Upper lobe of right lung (tissue), 1 donor: Measurements from ENCODE around the gene NPAS3. TPM values are rescaled to one million over a fixed set of nuclear protein-coding genes. Genes with fewer than 3 reads are reported as not detected.

Source experiments
- ATAC-seq: fragments of 200-7000 bp; cut with Tn5 transposase; one replicate; pipeline ENCODE4 v1.9.1; 2020; ENCODE audit warnings: mild to moderate bottlenecking, moderate library complexity
- DNase-seq: peaks from one replicate; pipeline ENCODE4 v3.0.0-alpha.2; 2020
- H3K27ac ChIP-seq: fragments of 200-600 bp; one replicate; pipeline ENCODE4 v1.8.0; 2022
- H3K27me3 ChIP-seq: fragments of 200-600 bp; one replicate; pipeline ENCODE4 v1.8.0; 2022; ENCODE audit warnings: mild to moderate bottlenecking
- H3K36me3 ChIP-seq: fragments of 200-600 bp; one replicate; pipeline ENCODE4 v1.8.0; 2022
- H3K4me1 ChIP-seq: fragments of 200-600 bp; one replicate; pipeline ENCODE4 v1.8.0; 2022
- H3K4me3 ChIP-seq: fragments of 200-600 bp; one replicate; pipeline ENCODE4 v1.8.0; 2022; ENCODE audit warnings: mild to moderate bottlenecking
- H3K9me3 ChIP-seq: fragments of 200-600 bp; one replicate; pipeline ENCODE4 v1.8.0; 2022
- CTCF ChIP-seq: fragments of 200-600 bp; IDR thresholded peaks from one replicate; pipeline ENCODE4 v1.8.0; 2022; ENCODE audit warnings: antibody characterized with exemption
- intact Hi-C: fragments of 100-400 bp; cut with DNase I; formaldehyde crosslinking; loops from one replicate; pipeline ENCODE4 v1.11.0; 2022
- total RNA-seq: library from RNA; stranded (reverse); fragmentation: NEBNext Ultra II Directional; extraction: Animal tissue kit (Norgen Biotek cat#: 25700); gene quantifications from one replicate; pipeline ENCODE4 v1.2.1, GENCODE V29; 2021
- donor health status: DM: no; HTN: yes; CAD: no; lungs with severe emphysema.

NPAS3 gene
- total RNA-seq, 1 donor from 2014 or later, result 1.2 TPM

GRCh38 chr14:33790996-33791395, 852.3 kb downstream of the NPAS3 start:
- no peak for DNase-seq
- Histone ChIP-seq H3K27me3 (peaks cover 19% of the 10 kb centered on the region), H3K9me3 (no peaks in the 10 kb centered on the region), H3K4me3 (no peak overlapping the region), H3K4me1 (no peaks in the 10 kb centered on the region), H3K36me3 (no peaks in the 10 kb centered on the region), H3K27ac (no peak overlapping the region)
- intact Hi-C loops, result no loop called here
- TF ChIP-seq CTCF, result no peak
- no peak for ATAC-seq

- Histone ChIP-seq H3K4me1 (no peaks in the 10 kb centered on the region), H3K27ac (no peak overlapping the region), H3K36me3 (no peaks in the 10 kb centered on the region), H3K4me3 (no peak overlapping the region), H3K9me3 (no peaks in the 10 kb centered on the region), H3K27me3 (peaks cover 22% of the 10 kb centered on the region)
- ATAC-seq (no peak), DNase-seq (no peak)
- TF ChIP-seq CTCF, result no peak
- intact Hi-C loops, result no loop called here
Measured at GRCh38 chr14:33792009-33792719, 853.5 kb downstream of the NPAS3 start.

GRCh38 chr14:33792720-33793368, 854.2 kb downstream of the NPAS3 start:
- ATAC-seq (peak; percentile 90), DNase-seq (peak; percentile 84)
- H3K36me3 ChIP-seq, result no peaks in the 10 kb centered on the region
- TF ChIP-seq CTCF, result peak; percentile 96
- peaks cover 22% of the 10 kb centered on the region for H3K27me3 ChIP-seq
- intact Hi-C loops, result no loop called here
- H3K9me3 ChIP-seq, result no peaks in the 10 kb centered on the region
- no peak overlapping the region for H3K27ac ChIP-seq
- H3K4me1 ChIP-seq, result no peaks in the 10 kb centered on the region
- H3K4me3 ChIP-seq, result peak overlapping the region; percentile 20

- no peak overlapping the region for H3K27ac ChIP-seq
Measured at GRCh38 chr14:33793398-33794110, 854.9 kb downstream of the NPAS3 start.

GRCh38 chr14:33794791-33795305, 856.2 kb downstream of the NPAS3 start:
- Histone ChIP-seq H3K9me3 (no peaks in the 10 kb centered on the region), H3K4me1 (no peaks in the 10 kb centered on the region), H3K4me3 (no peak overlapping the region), H3K27me3 (peaks cover 38% of the 10 kb centered on the region), H3K27ac (no peak overlapping the region), H3K36me3 (no peaks in the 10 kb centered on the region)
- intact Hi-C loops, result no loop called here
- no peak for TF ChIP-seq CTCF
- ATAC-seq, result no peak
- no peak for DNase-seq

More at GRCh38 chr14:33793398-33794110, 854.9 kb downstream of the NPAS3 start:
- Histone ChIP-seq H3K4me1 (no peaks in the 10 kb centered on the region), H3K36me3 (no peaks in the 10 kb centered on the region), H3K27me3 (peaks cover 27% of the 10 kb centered on the region), H3K9me3 (no peaks in the 10 kb centered on the region), H3K4me3 (no peak overlapping the region)
- intact Hi-C loops, result no loop called here
- DNase-seq (no peak), ATAC-seq (no peak)
- no peak for TF ChIP-seq CTCF
